ENCODE results near the gene DACT2. TPM values are rescaled to one million over a fixed set of nuclear protein-coding genes. Genes with fewer than 3 reads are reported as not detected.

The DACT2 gene
- total and polyA plus RNA-seq, 2 of the 8 experiments (the other 6 are each of a cell fraction or from before 2014, with no cell fraction given), result 2.9 to 3.1 TPM

DNA sequence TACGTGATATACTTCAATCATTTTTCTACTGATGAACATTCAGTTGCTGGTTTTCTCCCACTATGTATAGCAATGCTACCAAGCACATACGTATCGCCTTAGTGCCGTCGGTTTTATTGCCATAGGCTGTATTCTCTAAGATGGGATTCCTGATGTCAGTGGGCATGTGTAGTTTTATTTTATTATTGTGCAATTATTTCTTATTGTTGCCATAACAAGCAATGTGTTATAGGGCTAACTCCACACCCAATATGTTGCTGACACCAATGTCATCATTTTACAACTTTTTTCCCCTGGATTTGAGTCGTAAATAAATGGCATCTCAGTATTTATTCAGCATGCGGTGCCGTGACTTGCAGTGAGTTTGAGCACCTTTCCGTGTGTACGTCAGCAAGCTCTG, 10.8 kb upstream of the DACT2 start (continued):
- TF ChIP-seq, protein P1, sequence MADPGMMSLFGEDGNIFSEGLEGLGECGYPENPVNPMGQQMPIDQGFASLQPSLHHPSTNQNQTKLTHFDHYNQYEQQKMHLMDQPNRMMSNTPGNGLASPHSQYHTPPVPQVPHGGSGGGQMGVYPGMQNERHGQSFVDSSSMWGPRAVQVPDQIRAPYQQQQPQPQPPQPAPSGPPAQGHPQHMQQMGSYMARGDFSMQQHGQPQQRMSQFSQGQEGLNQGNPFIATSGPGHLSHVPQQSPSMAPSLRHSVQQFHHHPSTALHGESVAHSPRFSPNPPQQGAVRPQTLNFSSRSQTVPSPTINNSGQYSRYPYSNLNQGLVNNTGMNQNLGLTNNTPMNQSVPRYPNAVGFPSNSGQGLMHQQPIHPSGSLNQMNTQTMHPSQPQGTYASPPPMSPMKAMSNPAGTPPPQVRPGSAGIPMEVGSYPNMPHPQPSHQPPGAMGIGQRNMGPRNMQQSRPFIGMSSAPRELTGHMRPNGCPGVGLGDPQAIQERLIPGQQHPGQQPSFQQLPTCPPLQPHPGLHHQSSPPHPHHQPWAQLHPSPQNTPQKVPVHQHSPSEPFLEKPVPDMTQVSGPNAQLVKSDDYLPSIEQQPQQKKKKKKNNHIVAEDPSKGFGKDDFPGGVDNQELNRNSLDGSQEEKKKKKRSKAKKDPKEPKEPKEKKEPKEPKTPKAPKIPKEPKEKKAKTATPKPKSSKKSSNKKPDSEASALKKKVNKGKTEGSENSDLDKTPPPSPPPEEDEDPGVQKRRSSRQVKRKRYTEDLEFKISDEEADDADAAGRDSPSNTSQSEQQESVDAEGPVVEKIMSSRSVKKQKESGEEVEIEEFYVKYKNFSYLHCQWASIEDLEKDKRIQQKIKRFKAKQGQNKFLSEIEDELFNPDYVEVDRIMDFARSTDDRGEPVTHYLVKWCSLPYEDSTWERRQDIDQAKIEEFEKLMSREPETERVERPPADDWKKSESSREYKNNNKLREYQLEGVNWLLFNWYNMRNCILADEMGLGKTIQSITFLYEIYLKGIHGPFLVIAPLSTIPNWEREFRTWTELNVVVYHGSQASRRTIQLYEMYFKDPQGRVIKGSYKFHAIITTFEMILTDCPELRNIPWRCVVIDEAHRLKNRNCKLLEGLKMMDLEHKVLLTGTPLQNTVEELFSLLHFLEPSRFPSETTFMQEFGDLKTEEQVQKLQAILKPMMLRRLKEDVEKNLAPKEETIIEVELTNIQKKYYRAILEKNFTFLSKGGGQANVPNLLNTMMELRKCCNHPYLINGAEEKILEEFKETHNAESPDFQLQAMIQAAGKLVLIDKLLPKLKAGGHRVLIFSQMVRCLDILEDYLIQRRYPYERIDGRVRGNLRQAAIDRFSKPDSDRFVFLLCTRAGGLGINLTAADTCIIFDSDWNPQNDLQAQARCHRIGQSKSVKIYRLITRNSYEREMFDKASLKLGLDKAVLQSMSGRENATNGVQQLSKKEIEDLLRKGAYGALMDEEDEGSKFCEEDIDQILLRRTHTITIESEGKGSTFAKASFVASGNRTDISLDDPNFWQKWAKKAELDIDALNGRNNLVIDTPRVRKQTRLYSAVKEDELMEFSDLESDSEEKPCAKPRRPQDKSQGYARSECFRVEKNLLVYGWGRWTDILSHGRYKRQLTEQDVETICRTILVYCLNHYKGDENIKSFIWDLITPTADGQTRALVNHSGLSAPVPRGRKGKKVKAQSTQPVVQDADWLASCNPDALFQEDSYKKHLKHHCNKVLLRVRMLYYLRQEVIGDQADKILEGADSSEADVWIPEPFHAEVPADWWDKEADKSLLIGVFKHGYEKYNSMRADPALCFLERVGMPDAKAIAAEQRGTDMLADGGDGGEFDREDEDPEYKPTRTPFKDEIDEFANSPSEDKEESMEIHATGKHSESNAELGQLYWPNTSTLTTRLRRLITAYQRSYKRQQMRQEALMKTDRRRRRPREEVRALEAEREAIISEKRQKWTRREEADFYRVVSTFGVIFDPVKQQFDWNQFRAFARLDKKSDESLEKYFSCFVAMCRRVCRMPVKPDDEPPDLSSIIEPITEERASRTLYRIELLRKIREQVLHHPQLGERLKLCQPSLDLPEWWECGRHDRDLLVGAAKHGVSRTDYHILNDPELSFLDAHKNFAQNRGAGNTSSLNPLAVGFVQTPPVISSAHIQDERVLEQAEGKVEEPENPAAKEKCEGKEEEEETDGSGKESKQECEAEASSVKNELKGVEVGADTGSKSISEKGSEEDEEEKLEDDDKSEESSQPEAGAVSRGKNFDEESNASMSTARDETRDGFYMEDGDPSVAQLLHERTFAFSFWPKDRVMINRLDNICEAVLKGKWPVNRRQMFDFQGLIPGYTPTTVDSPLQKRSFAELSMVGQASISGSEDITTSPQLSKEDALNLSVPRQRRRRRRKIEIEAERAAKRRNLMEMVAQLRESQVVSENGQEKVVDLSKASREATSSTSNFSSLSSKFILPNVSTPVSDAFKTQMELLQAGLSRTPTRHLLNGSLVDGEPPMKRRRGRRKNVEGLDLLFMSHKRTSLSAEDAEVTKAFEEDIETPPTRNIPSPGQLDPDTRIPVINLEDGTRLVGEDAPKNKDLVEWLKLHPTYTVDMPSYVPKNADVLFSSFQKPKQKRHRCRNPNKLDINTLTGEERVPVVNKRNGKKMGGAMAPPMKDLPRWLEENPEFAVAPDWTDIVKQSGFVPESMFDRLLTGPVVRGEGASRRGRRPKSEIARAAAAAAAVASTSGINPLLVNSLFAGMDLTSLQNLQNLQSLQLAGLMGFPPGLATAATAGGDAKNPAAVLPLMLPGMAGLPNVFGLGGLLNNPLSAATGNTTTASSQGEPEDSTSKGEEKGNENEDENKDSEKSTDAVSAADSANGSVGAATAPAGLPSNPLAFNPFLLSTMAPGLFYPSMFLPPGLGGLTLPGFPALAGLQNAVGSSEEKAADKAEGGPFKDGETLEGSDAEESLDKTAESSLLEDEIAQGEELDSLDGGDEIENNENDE (IDR thresholded peaks at IDR 0.05; ENCODE audit: insufficient replicate concordance, low read length), result no peak
- TF ChIP-seq JUND (IDR thresholded peaks at IDR 0.05; ENCODE audit: low read length), result no peak
- no peak for TF ChIP-seq KDM1A (IDR thresholded peaks at IDR 0.05; ENCODE audit: borderline replicate concordance, low read length)
- TF ChIP-seq ZNF274 (IDR thresholded peaks at IDR 0.05; ENCODE audit: borderline replicate concordance, extremely low read depth, low read length), result no peak
- TF ChIP-seq NRF1 (IDR thresholded peaks at IDR 0.05; ENCODE audit: low read depth, low read length), result no peak
